GM12892 (cell line): ENCODE results near the gene LOX.

Experiments
- POLR2A ChIP-seq: IDR thresholded peaks from 2 replicates; pipeline ENCODE4 v1.6.1; 2011; ENCODE audit warnings: low read depth, low read length, control low read depth
- POLR2AphosphoS5 ChIP-seq: IDR thresholded peaks from 2 replicates; pipeline ENCODE4 v1.6.1; 2011; ENCODE audit warnings: low read depth, low read length, control low read depth
- TAF1 ChIP-seq: IDR thresholded peaks from 2 replicates; pipeline ENCODE4 v1.6.1; 2011; ENCODE audit warnings: low read depth, mild to moderate bottlenecking, control low read depth, low read length, borderline replicate concordance

GRCh38 chr5:122073864-122074263 is 4.2 kb downstream of the LOX start:
- TF ChIP-seq POLR2AphosphoS5, result no peak
- TF ChIP-seq POLR2A, result no peak
- no peak for TF ChIP-seq TAF1
